BLaER1 (cell line): ENCODE measurements around the gene CTSE.
"Not testable (repeated sequence)": the region's sequence is repeated elsewhere in the genome, so short reads cannot be mapped to it uniquely, and the experiment has no call there.

Source experiments
- H3K27ac ChIP-seq: shearing (Covaris generic); formaldehyde crosslinking; 2 replicates; pipeline ENCODE4 v1.8.1; 2022
- H3K27me3 ChIP-seq: shearing (Covaris generic); formaldehyde crosslinking; 2 replicates; pipeline ENCODE4 v1.8.1; 2022
- H3K36me3 ChIP-seq: shearing (Covaris generic); formaldehyde crosslinking; 2 replicates; pipeline ENCODE4 v1.8.1; 2022
- H3K4me1 ChIP-seq: shearing (Covaris generic); formaldehyde crosslinking; 2 replicates; pipeline ENCODE4 v1.8.1; 2022
- H3K4me2 ChIP-seq: shearing (Covaris generic); formaldehyde crosslinking; 2 replicates; pipeline ENCODE4 v1.8.1; 2022
- H3K4me3 ChIP-seq: shearing (Covaris generic); formaldehyde crosslinking; 2 replicates; pipeline ENCODE4 v1.8.1; 2022
- H3K9ac ChIP-seq: shearing (Covaris generic); formaldehyde crosslinking; 2 replicates; pipeline ENCODE4 v1.8.1; 2022
- H3K9me3 ChIP-seq: shearing (Covaris generic); formaldehyde crosslinking; 2 replicates; pipeline ENCODE4 v1.8.1; 2022
- H4K20me1 ChIP-seq: shearing (Covaris generic); formaldehyde crosslinking; 2 replicates; pipeline ENCODE4 v1.8.1; 2022
- Cebpa-rat ChIP-seq: shearing (Covaris generic); IDR thresholded peaks from 2 replicates; pipeline ENCODE4 v1.8.1; 2022

CTSE gene

GRCh38 chr1:206023695-206024094, at the start of gene CTSE:
Gene CTSE (minus strand): TSS chr1:206023895. CDS start chr1:206023791, 104 bp downstream.
- Histone ChIP-seq H3K9me3 (peaks cover 9% of the 10 kb centered on the region), H3K27ac (no peak within 1 kb of the TSS), H3K4me1 (peaks cover 23% of the 10 kb centered on the region), H3K36me3 (no peaks in the 10 kb centered on the region), H4K20me1 (no peaks in the 10 kb centered on the region), H3K4me3 (no peak within 1 kb of the TSS), H3K9ac (no peak within 1 kb of the TSS), H3K27me3 (no peaks in the 10 kb centered on the region), H3K4me2 (no peak within 1 kb of the TSS)
- no peak for TF ChIP-seq Cebpa-rat

- Histone ChIP-seq H3K9ac (no peak overlapping the region), H3K4me2 (no peak overlapping the region), H3K27ac (no peak overlapping the region), H3K9me3 (no peaks in the 10 kb centered on the region), H3K27me3 (no peaks in the 10 kb centered on the region), H4K20me1 (no peaks in the 10 kb centered on the region), H3K4me1 (no peaks in the 10 kb centered on the region), H3K36me3 (no peaks in the 10 kb centered on the region), H3K4me3 (no peak overlapping the region)
- no peak for TF ChIP-seq Cebpa-rat
Observed at GRCh38 chr1:206070627-206071304, 47.1 kb upstream of the CTSE start.

GRCh38 chr1:206068314-206068713, 44.6 kb upstream of the CTSE start:
- H3K4me1 ChIP-seq, result no peaks in the 10 kb centered on the region
- H3K4me2 ChIP-seq, result no peak overlapping the region
- H3K9me3 ChIP-seq, result peaks cover 3% of the 10 kb centered on the region
- no peaks in the 10 kb centered on the region for H3K36me3 ChIP-seq
- no peak for TF ChIP-seq Cebpa-rat
- no peak overlapping the region for H3K27ac ChIP-seq
- no peaks in the 10 kb centered on the region for H3K27me3 ChIP-seq
- H3K4me3 ChIP-seq, result no peak overlapping the region
- no peak overlapping the region for H3K9ac ChIP-seq
- no peaks in the 10 kb centered on the region for H4K20me1 ChIP-seq

- Histone ChIP-seq H3K9ac (no peak overlapping the region), H3K27ac (no peak overlapping the region), H3K27me3 (no peaks in the 10 kb centered on the region), H3K9me3 (peaks cover 10% of the 10 kb centered on the region), H3K4me3 (no peak overlapping the region), H3K36me3 (no peaks in the 10 kb centered on the region), H3K4me1 (peaks cover 2% of the 10 kb centered on the region), H4K20me1 (no peaks in the 10 kb centered on the region), H3K4me2 (no peak overlapping the region)
- no peak for TF ChIP-seq Cebpa-rat
Observed at GRCh38 chr1:206067486-206068227, 44.0 kb upstream of the CTSE start.

- no peaks in the 10 kb centered on the region for H3K27me3 ChIP-seq
- no peaks in the 10 kb centered on the region for H3K36me3 ChIP-seq
- no peak for TF ChIP-seq Cebpa-rat
- H3K4me3 ChIP-seq, result no peak overlapping the region
- H3K9me3 ChIP-seq, result peaks cover 12% of the 10 kb centered on the region
- H3K4me2 ChIP-seq, result no peak overlapping the region
- H4K20me1 ChIP-seq, result no peaks in the 10 kb centered on the region
- H3K27ac ChIP-seq, result no peak overlapping the region
- H3K4me1 ChIP-seq, result peaks cover 7% of the 10 kb centered on the region
- H3K9ac ChIP-seq, result no peak overlapping the region
Observed at GRCh38 chr1:206066479-206067171, 42.9 kb upstream of the CTSE start.

GRCh38 chr1:206065547-206066145, 42.0 kb upstream of the CTSE start:
- H3K27ac ChIP-seq, result no peak overlapping the region
- no peak overlapping the region for H3K4me2 ChIP-seq
- no peak overlapping the region for H3K4me3 ChIP-seq

GRCh38 chr1:206064501-206064900, 40.8 kb upstream of the CTSE start:
- not testable (repeated sequence) for H3K27me3 ChIP-seq, H3K9ac ChIP-seq, H3K36me3 ChIP-seq, H3K4me3 ChIP-seq, H3K27ac ChIP-seq, H4K20me1 ChIP-seq, H3K4me2 ChIP-seq, H3K4me1 ChIP-seq
- H3K9me3 ChIP-seq, result peaks cover 12% of the 10 kb centered on the region

More at GRCh38 chr1:206065547-206066145, 42.0 kb upstream of the CTSE start:
- Histone ChIP-seq H3K27me3 (no peaks in the 10 kb centered on the region), H4K20me1 (no peaks in the 10 kb centered on the region), H3K9me3 (peaks cover 12% of the 10 kb centered on the region), H3K36me3 (no peaks in the 10 kb centered on the region), H3K9ac (no peak overlapping the region), H3K4me1 (peaks cover 7% of the 10 kb centered on the region)
- no peak for TF ChIP-seq Cebpa-rat

GRCh38 chr1:206064001-206064400, 40.3 kb upstream of the CTSE start:
- H3K27me3 ChIP-seq, H3K27ac ChIP-seq, H3K36me3 ChIP-seq, H3K9ac ChIP-seq, H4K20me1 ChIP-seq, H3K4me3 ChIP-seq, H3K4me2 ChIP-seq: not testable (repeated sequence)
- H3K4me1 ChIP-seq, result peaks cover 14% of the 10 kb centered on the region
- peaks cover 12% of the 10 kb centered on the region for H3K9me3 ChIP-seq

- no peak overlapping the region for H3K4me3 ChIP-seq
- H4K20me1 ChIP-seq, result no peaks in the 10 kb centered on the region
- H3K36me3 ChIP-seq, result 0 out of 2 replicates have a peak, but pooled peaks cover 2% of the 10 kb centered on the region
- no peak for TF ChIP-seq Cebpa-rat
- peaks cover 18% of the 10 kb centered on the region for H3K4me1 ChIP-seq
- H3K4me2 ChIP-seq, result peak overlapping the region; percentile 53
- H3K27me3 ChIP-seq, result no peaks in the 10 kb centered on the region
- no peak overlapping the region for H3K9ac ChIP-seq
- H3K27ac ChIP-seq, result no peak overlapping the region
- H3K9me3 ChIP-seq, result peaks cover 15% of the 10 kb centered on the region
Observed at GRCh38 chr1:206062464-206062863, 38.8 kb upstream of the CTSE start.

- no peak overlapping the region for H3K27ac ChIP-seq
- H3K27me3 ChIP-seq, result no peaks in the 10 kb centered on the region
- peaks cover 20% of the 10 kb centered on the region for H3K9me3 ChIP-seq
- H3K4me3 ChIP-seq, result no peak overlapping the region
- H3K4me1 ChIP-seq, result peaks cover 18% of the 10 kb centered on the region
- H3K4me2 ChIP-seq, result no peak overlapping the region
- no peaks in the 10 kb centered on the region for H4K20me1 ChIP-seq
- no peak overlapping the region for H3K9ac ChIP-seq
- H3K36me3 ChIP-seq, result 0 out of 2 replicates have a peak, but pooled peaks cover 6% of the 10 kb centered on the region
- TF ChIP-seq Cebpa-rat, result no peak
Observed at GRCh38 chr1:206060844-206061243, 37.1 kb upstream of the CTSE start.
